Activated naive CD8-positive, alpha-beta T cell treated with anti-CD3 and anti-CD28 coated beads, Interleukin-2, amount 10 ng/mL, durations not matched to agents 7 days and 5 days (primary cell): ENCODE measurements around the gene CRYBA4. TPM values are rescaled to one million over a fixed set of nuclear protein-coding genes. Genes with fewer than 3 reads are reported as not detected.

ENCODE experiments used
- ATAC-seq: fragments of 150-1000 bp; cut with Tn5 transposase; one replicate; pipeline ENCODE4 v1.10.0; 2021; ENCODE audit warnings: low read depth, moderate library complexity
- POLR2A ChIA-PET: fragments of 350-600 bp; sonication (Branson Sonifier 250); formaldehyde crosslinking; loops from one replicate; lab custom pipeline; 2021; ENCODE audit warnings: antibody characterized with exemption; lab: Charles Lee
- DNase-seq: peaks from one replicate; pipeline ENCODE4 v3.0.0; 2021
- H3K27ac Mint-ChIP-seq: one replicate; pipeline ENCODE4 v1.8.0; 2022; ENCODE audit warnings: mild to moderate bottlenecking, mixed read lengths
- H3K27me3 Mint-ChIP-seq: one replicate; pipeline ENCODE4 v1.8.0; 2022; ENCODE audit warnings: mild to moderate bottlenecking, moderate library complexity, mixed read lengths
- H3K36me3 Mint-ChIP-seq: one replicate; pipeline ENCODE4 v1.8.0; 2021; ENCODE audit warnings: mild to moderate bottlenecking, mixed read lengths
- H3K4me1 Mint-ChIP-seq: one replicate; pipeline ENCODE4 v1.8.0; 2021; ENCODE audit warnings: mixed read lengths
- H3K4me3 Mint-ChIP-seq: one replicate; pipeline ENCODE4 v1.8.0; 2022; ENCODE audit warnings: mild to moderate bottlenecking, moderate library complexity, mixed read lengths
- H3K9me3 Mint-ChIP-seq: one replicate; pipeline ENCODE4 v1.8.0; 2021; ENCODE audit warnings: mixed read lengths
- total RNA-seq, 2 experiments: library from RNA; stranded (reverse); gene quantifications; one replicate each; pipeline ENCODE4 v1.2.3, GENCODE V29; 2021

Gene CRYBA4
- total RNA-seq, 2 experiments from 2014 or later: not detected

DNA sequence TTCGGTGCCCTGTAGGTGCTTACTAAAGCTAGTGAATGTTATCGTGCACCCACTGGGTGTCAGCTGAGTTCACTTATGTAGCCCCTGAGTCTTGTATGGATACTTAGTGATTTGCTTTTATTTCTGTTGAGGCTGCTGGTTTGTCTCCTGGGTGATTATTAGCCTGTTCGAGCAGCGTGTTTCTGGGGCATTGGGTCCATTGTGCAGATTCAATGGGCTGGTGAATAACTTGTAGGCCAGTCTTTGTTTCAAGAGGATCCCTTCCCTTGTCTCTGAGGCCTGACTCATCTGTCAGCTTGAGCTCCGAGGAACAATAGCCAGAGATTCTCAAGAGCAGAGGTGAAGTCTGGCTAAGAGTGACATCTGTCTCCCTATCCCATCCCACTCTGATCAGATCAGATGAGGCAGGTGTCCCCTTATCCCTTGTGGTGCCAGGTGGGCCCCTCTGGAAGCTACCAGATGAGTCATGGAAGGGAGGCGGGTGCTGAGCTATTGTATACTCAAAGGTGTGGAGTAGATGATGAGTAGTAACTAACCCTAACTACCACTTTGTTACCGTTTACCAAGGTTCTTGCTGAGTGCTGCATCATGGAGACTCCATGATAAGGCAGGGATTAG is 39.3 kb downstream of the CRYBA4 start:
- Mint-ChIP-seq H3K4me3 (no peak overlapping the region), H3K27me3 (peaks cover 2% of the 10 kb centered on the region), H3K27ac (no peak overlapping the region), H3K4me1 (peaks cover 38% of the 10 kb centered on the region), H3K9me3 (no peaks in the 10 kb centered on the region), H3K36me3 (peaks cover 6% of the 10 kb centered on the region)
- DNase-seq (no peak), ATAC-seq (no peak)
- POLR2A ChIA-PET: no interaction called here

DNA sequence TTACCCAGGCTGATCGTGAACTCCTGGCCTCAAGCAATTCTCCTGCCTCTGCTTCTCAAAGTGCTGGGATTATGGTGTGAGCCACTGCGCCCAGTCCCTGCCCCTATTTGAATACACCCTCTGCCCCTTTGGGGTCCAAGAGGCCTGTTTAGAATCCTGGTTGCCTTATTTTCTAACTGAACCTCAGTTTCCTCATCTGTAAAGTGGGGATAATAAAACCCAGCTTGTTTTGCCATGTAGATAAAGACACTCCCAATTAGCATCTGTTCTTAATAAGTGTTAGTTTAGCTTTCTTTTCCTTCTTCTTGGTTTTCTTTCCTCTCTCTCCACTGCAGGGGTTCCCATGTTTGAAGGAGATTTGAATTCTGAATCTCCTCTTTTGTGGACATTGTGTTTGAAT is 40.4 kb downstream of the CRYBA4 start:
- Mint-ChIP-seq H3K36me3 (peaks cover 6% of the 10 kb centered on the region), H3K4me1 (peaks cover 38% of the 10 kb centered on the region), H3K27me3 (peaks cover 2% of the 10 kb centered on the region), H3K9me3 (no peaks in the 10 kb centered on the region), H3K27ac (no peak overlapping the region), H3K4me3 (no peak overlapping the region)
- ATAC-seq (no peak), DNase-seq (no peak)
- POLR2A ChIA-PET: interaction anchor here (0.7 kb wide), 1 partner anchor 21 kb away, joined by 3 read pairs; no protein-coding TSS in a partner anchor

- POLR2A ChIA-PET: interaction anchor here (0.6 to 1.2 kb wide), 2 partner anchors 11 to 70 kb away, joined by 3 read pairs; no protein-coding TSS in a partner anchor
- H3K4me1 Mint-ChIP-seq: peaks cover 32% of the 10 kb centered on the region
Measured at GRCh38 chr22:26663374-26663923, 41.7 kb downstream of the CRYBA4 start.

DNA sequence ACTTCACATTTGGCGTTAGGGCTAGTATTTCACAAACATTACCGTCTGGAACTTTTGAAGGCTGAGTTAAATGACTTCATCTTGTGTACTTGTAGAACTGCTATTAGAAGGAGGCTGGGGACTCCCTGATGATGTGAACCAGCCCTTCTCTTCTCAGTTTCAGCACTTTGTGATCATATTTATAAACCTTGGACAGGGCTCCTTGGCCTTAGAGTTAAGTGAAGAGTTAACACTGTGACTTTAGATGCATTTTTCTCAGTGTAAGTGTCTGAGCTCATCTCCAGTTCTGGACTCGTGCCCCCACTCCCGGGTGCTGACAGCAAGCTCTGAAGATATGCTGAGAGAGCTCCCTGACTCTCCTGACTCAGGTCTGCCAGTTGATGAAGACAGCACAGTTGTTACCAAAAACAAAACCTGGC is 44.1 kb downstream of the CRYBA4 start:
- H3K36me3 Mint-ChIP-seq: peaks cover 8% of the 10 kb centered on the region
- POLR2A ChIA-PET: interaction anchor here (0.9 to 1.3 kb wide), 7 partner anchors 9 to 237 kb away, joined by 3 to 5 read pairs (median 3); partner anchors contain the start of genes HPS4, MIAT and SRRD

More at GRCh38 chr22:26663374-26663923, 41.7 kb downstream of the CRYBA4 start:
- DNase-seq (no peak), ATAC-seq (no peak)
- H3K36me3 Mint-ChIP-seq: peaks cover 8% of the 10 kb centered on the region
- H3K27me3 Mint-ChIP-seq: no peaks in the 10 kb centered on the region
- no peak overlapping the region for H3K27ac Mint-ChIP-seq
- H3K4me3 Mint-ChIP-seq: no peak overlapping the region
- no peaks in the 10 kb centered on the region for H3K9me3 Mint-ChIP-seq

GRCh38 chr22:26667140-26667539 is 45.4 kb downstream of the CRYBA4 start:
- Mint-ChIP-seq H3K27me3 (no peaks in the 10 kb centered on the region), H3K4me3 (no peak overlapping the region), H3K27ac (peak overlapping the region; percentile 23), H3K36me3 (peaks cover 8% of the 10 kb centered on the region), H3K9me3 (no peaks in the 10 kb centered on the region), H3K4me1 (peaks cover 52% of the 10 kb centered on the region)
- ATAC-seq: no peak
- no peak for DNase-seq
- POLR2A ChIA-PET: interaction anchor here (0.5 to 0.6 kb wide), 2 partner anchors 18 to 76 kb away, joined by 3 read pairs; no protein-coding TSS in a partner anchor

More for the DNA sequence above, 44.1 kb downstream of the CRYBA4 start:
- Mint-ChIP-seq H3K4me1 (peaks cover 39% of the 10 kb centered on the region), H3K27me3 (no peaks in the 10 kb centered on the region), H3K4me3 (no peak overlapping the region), H3K9me3 (no peaks in the 10 kb centered on the region), H3K27ac (peak overlapping the region; percentile 89)
- no peak for DNase-seq
- ATAC-seq: no peak

- Mint-ChIP-seq H3K9me3 (no peaks in the 10 kb centered on the region), H3K4me1 (peaks cover 51% of the 10 kb centered on the region), H3K27ac (peak overlapping the region; percentile 54), H3K4me3 (no peak overlapping the region), H3K36me3 (peaks cover 6% of the 10 kb centered on the region), H3K27me3 (no peaks in the 10 kb centered on the region)
- DNase-seq: no peak
- no peak for ATAC-seq
- POLR2A ChIA-PET: interaction anchor here (0.9 to 1.0 kb wide), 2 partner anchors 156 to 186 kb away, joined by 3 read pairs; partner anchors contain the start of gene TFIP11
Measured at GRCh38 chr22:26669060-26669481, 47.3 kb downstream of the CRYBA4 start.

- H3K9me3 Mint-ChIP-seq: no peaks in the 10 kb centered on the region
- H3K27me3 Mint-ChIP-seq: no peaks in the 10 kb centered on the region
- no peak for ATAC-seq
- H3K4me1 Mint-ChIP-seq: peaks cover 52% of the 10 kb centered on the region
- H3K36me3 Mint-ChIP-seq: peaks cover 12% of the 10 kb centered on the region
- DNase-seq: no peak
- H3K4me3 Mint-ChIP-seq: peak overlapping the region; percentile 96
- H3K27ac Mint-ChIP-seq: peak overlapping the region; percentile 98
- POLR2A ChIA-PET: interaction anchor here (0.7 to 4.7 kb wide), 5 partner anchors 13 to 240 kb away, joined by 3 to 25 read pairs (median 4); partner anchors contain the start of gene MIAT
Measured at GRCh38 chr22:26670459-26670858, 48.7 kb downstream of the CRYBA4 start.

- Mint-ChIP-seq H3K27ac (peak overlapping the region; percentile 98), H3K27me3 (no peaks in the 10 kb centered on the region), H3K4me1 (peaks cover 57% of the 10 kb centered on the region), H3K4me3 (peak overlapping the region; percentile 96), H3K9me3 (no peaks in the 10 kb centered on the region), H3K36me3 (peaks cover 21% of the 10 kb centered on the region)
- ATAC-seq (peak; percentile 48), DNase-seq (peak; percentile 77)
- POLR2A ChIA-PET: interaction anchor here (0.5 to 4.7 kb wide), 12 partner anchors 15 to 911 kb away, joined by 3 to 25 read pairs (median 4); partner anchors contain the start of genes HPS4, MIAT, SRRD and TFIP11
Measured at GRCh38 chr22:26671317-26672059, 49.7 kb downstream of the CRYBA4 start.

GRCh38 chr22:26672060-26672471 is 50.3 kb downstream of the CRYBA4 start:
- peak; percentile 17 for ATAC-seq
- DNase-seq: no peak
- H3K4me1 Mint-ChIP-seq: peaks cover 58% of the 10 kb centered on the region
- peak overlapping the region; percentile 96 for H3K4me3 Mint-ChIP-seq
- POLR2A ChIA-PET: interaction anchor here (0.7 to 4.7 kb wide), 11 partner anchors 13 to 911 kb away, joined by 3 to 25 read pairs (median 5); partner anchors contain the start of genes HPS4, MIAT, SRRD and TFIP11
- peaks cover 21% of the 10 kb centered on the region for H3K36me3 Mint-ChIP-seq
- H3K27me3 Mint-ChIP-seq: no peaks in the 10 kb centered on the region
- no peaks in the 10 kb centered on the region for H3K9me3 Mint-ChIP-seq
- peak overlapping the region; percentile 98 for H3K27ac Mint-ChIP-seq

DNA sequence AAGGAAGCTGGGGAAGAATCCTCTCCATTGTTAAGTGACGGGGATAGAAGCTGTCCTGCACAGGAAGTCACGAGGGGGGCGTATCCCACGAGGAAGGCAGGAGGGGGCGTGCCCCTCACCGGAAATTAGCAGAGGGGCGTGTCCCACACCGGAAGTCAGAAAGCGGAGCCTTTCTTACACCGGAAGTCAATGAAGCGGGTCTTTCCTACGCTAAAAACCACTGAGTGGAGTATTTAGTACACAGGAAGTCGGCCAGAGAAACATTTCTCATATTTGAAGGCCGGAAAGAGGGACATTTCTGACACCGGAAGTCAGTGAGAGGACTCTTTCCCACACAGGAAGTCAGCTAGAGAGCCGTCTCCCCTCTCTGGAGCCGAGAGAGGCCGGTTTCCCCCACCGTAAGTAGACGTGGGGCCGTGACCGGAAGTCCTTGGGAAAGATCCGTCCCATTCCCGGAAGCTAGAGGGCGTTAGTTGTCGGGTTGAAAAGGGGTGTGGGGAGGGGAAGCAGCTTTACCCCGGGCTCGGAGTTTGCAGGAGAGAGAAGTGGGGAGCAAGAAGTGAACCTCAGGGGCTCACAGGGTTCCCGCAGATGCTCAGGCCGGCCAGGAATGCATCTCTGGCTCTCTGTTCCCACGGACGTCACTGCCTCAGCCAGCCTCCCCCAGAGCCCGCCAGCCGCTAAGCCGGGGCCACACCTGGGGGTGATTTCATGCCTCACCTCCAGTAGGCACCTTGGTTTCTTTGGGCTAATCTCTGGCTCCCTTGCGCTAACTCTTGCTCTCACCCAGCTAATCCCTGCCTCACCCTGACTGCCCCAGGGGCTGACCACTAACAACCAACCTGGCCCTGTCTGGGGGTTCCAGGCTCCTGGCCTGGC is 51.1 kb downstream of the CRYBA4 start:
- peaks cover 59% of the 10 kb centered on the region for H3K4me1 Mint-ChIP-seq
- no peaks in the 10 kb centered on the region for H3K9me3 Mint-ChIP-seq
- peaks cover 19% of the 10 kb centered on the region for H3K36me3 Mint-ChIP-seq

DNA sequence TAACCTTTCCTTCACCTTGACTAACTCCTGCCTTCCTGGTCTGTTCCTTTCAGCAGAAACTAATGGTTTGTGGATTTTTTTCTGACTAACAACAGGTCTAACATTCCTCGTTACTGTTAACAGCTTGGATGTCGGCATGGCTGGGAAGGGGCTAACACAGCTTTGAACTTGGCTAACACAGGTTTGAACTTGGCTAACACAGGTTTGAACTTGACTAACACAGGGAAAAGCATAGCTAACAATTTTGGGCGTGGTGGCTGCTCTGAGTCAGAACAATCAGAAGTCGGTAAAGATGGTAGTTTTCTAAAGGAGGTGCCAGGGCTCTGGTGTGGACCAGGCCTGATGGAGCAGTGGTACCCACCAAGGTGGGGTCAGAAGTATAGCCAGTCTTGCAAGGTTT is 51.7 kb downstream of the CRYBA4 start:
- ATAC-seq (no peak), DNase-seq (no peak)
- Mint-ChIP-seq H3K4me3 (peak overlapping the region; percentile 96), H3K27ac (peak overlapping the region; percentile 98), H3K9me3 (no peaks in the 10 kb centered on the region), H3K36me3 (peaks cover 19% of the 10 kb centered on the region), H3K4me1 (peaks cover 64% of the 10 kb centered on the region), H3K27me3 (no peaks in the 10 kb centered on the region)
- POLR2A ChIA-PET: interaction anchor here (0.6 to 4.7 kb wide), 15 partner anchors 10 to 1245 kb away, joined by 3 to 25 read pairs (median 5); partner anchors contain the start of genes HPS4, PITPNB, SRRD and TFIP11

More for the DNA sequence above, 51.1 kb downstream of the CRYBA4 start:
- DNase-seq: peak; percentile 90
- ATAC-seq: peak; percentile 71
- peak overlapping the region; percentile 96 for H3K4me3 Mint-ChIP-seq
- H3K27me3 Mint-ChIP-seq: no peaks in the 10 kb centered on the region
- POLR2A ChIA-PET: interaction anchor here (0.8 to 4.7 kb wide), 16 partner anchors 14 to 1246 kb away, joined by 3 to 25 read pairs (median 5); partner anchors contain the start of genes HPS4, PITPNB, SRRD and TFIP11
- H3K27ac Mint-ChIP-seq: peak overlapping the region; percentile 98
